PC-9 (cell line): ENCODE results near the gene EPS8L3.

Experiments
- EZH2 ChIP-seq: fragments of 200-600 bp; sonication (generic); IDR thresholded peaks from 2 replicates; pipeline ENCODE4 v1.8.0; 2017; ENCODE audit warnings: antibody characterized with exemption, low read depth
- TF ChIP-seq, protein P1 (sequence below): fragments of 200-600 bp; sonication (generic); conservative IDR thresholded peaks from 2 replicates; pipeline ENCODE4 v1.6.1; 2017; ENCODE audit warnings: mixed run types, antibody characterized with exemption, mild to moderate bottlenecking, moderate library complexity

DNA sequence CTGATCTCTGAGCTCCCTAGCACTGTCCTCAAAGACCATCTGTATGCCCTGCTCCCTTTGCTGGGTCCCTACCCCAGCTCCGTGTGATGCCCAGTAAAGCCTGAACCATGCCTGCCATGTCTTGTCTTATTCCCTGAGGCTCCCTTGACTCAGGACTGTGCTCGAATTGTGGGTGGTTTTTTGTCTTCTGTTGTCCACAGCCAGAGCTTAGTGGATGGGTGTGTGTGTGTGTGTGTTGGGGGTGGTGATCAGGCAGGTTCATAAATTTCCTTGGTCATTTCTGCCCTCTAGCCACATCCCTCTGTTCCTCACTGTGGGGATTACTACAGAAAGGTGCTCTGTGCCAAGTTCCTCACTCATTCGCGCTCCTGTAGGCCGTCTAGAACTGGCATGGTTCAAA, 46.0 kb downstream of the EPS8L3 start:
- TF ChIP-seq, protein P1, sequence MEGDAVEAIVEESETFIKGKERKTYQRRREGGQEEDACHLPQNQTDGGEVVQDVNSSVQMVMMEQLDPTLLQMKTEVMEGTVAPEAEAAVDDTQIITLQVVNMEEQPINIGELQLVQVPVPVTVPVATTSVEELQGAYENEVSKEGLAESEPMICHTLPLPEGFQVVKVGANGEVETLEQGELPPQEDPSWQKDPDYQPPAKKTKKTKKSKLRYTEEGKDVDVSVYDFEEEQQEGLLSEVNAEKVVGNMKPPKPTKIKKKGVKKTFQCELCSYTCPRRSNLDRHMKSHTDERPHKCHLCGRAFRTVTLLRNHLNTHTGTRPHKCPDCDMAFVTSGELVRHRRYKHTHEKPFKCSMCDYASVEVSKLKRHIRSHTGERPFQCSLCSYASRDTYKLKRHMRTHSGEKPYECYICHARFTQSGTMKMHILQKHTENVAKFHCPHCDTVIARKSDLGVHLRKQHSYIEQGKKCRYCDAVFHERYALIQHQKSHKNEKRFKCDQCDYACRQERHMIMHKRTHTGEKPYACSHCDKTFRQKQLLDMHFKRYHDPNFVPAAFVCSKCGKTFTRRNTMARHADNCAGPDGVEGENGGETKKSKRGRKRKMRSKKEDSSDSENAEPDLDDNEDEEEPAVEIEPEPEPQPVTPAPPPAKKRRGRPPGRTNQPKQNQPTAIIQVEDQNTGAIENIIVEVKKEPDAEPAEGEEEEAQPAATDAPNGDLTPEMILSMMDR: no peak
- TF ChIP-seq EZH2: no peak
